Ishikawa (cell line): ENCODE data around the gene NECTIN1.

Experiments used
- CREB1 ChIP-seq: IDR thresholded peaks from 2 replicates; pipeline ENCODE4 v1.6.1; 2012; ENCODE audit warnings: low read depth
- TEAD4 ChIP-seq: IDR thresholded peaks from 2 replicates; pipeline ENCODE4 v1.6.1; 2012

DNA sequence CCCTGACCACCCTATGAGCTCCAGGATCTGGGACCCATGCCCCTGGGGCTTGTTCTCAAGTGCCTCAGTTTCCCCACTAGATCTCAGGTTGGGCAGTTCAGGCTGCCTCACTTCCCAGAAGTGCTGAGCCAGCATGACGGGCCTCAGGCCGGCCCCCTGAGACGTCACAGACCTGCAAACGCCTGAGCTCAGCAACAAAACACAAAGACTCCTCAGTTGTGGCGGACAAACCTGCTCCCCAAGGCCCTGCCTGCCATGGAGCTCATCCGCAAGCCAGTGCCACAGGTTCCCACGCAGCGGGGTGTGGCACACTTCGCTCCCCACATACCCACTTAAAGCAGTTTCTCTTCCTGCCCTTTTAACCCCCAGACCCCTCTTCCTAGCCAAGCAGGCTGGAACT, 45.2 kb downstream of the NECTIN1 start:
- TF ChIP-seq CREB1 (no peak), TEAD4 (no peak)
